BJ (cell line): ENCODE measurements around the gene C1QTNF8. TPM values are rescaled to one million over a fixed set of nuclear protein-coding genes. Genes with fewer than 3 reads are reported as not detected.

Experiments used
- CTCF ChIA-PET: fragments of 350-600 bp; formaldehyde crosslinking; extraction: SDS; loops from one replicate; lab custom pipeline; 2021; ENCODE audit warnings: antibody characterized with exemption, inconsistent platforms; lab: Yijun Ruan, JAX
- POLR2A ChIA-PET: fragments of 300-600 bp; sonication (Branson Sonifier 250); formaldehyde crosslinking; extraction: SDS; loops from one replicate; lab custom pipeline; 2021; ENCODE audit warnings: antibody characterized with exemption; lab: Charles Lee
- DNase-seq: peaks from one replicate; pipeline ENCODE4 v3.0.0-alpha.2; 2011; ENCODE audit warnings: low read depth
- H3K27me3 ChIP-seq: 2 replicates; pipeline ENCODE4 v1.6.0; 2011; ENCODE audit warnings: low read length; ENCODE audit not compliant: control insufficient read depth, insufficient read depth
- H3K36me3 ChIP-seq: 2 replicates; pipeline ENCODE4 v1.5.1; 2011; ENCODE audit warnings: low read length; ENCODE audit not compliant: control insufficient read depth, insufficient read depth
- H3K4me3 ChIP-seq: 2 replicates; pipeline ENCODE4 v1.5.1; 2011; ENCODE audit warnings: low read depth, mild to moderate bottlenecking, control low read depth, low read length
- CTCF ChIP-seq: IDR thresholded peaks from 2 replicates; pipeline ENCODE4 v1.5.1; 2011; ENCODE audit warnings: low read depth, mild to moderate bottlenecking, control low read depth, inconsistent platforms, low read length, moderate library complexity; ENCODE audit not compliant: insufficient read depth
- polyA plus RNA-seq: library from polyadenylated mRNA; depleted of rRNA; stranded (reverse); fragments of >200 nt; gene quantifications from 2 replicates; pipeline ENCODE4 v1.2.3, GENCODE V29; 2011

The C1QTNF8 gene
- polyA plus RNA-seq, 1 experiment, result not detected

- Histone ChIP-seq H3K36me3 (no peaks in the 10 kb centered on the region), H3K4me3 (no peak overlapping the region), H3K27me3 (peaks cover 9% of the 10 kb centered on the region)
- DNase-seq, result no peak
- TF ChIP-seq CTCF, result no peak
- POLR2A ChIA-PET, result no interaction called here
- CTCF ChIA-PET, result no interaction called here
Observed at GRCh38 chr16:1066584-1067172, 29.4 kb downstream of the C1QTNF8 start.

DNA sequence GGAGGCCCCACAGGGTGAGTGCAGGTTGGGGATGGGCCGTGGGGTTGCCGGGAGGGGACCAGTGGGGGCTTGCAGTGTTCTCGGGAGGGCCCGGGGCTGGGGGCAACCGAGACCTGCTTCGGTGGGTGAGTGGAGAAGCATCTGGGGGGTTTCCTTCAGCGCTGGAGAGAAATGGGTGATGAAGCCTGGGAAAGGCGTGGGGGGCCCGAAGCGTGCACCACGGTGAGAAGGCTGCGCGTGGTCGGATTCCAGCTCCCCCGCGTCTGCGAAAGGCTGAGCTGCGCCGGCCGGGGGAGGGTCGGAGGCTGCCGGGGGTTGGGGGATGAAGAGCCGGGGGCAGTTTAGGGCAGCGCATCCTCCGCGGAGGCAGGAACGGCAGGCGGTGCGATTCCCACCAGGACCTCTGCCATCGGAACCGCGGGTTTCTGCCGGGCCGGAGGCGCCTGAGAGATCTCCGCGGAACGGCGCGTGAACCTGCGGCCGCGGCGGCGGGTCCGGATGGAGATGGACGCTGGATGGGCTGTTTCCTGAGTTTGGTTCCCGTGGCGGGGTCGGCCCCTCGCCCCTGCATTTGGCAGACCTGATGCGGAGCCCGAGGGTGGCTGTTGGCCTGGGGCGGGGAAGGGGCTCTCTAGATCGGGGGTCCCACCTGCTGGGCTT lies 30.4 kb downstream of the C1QTNF8 start:
- Histone ChIP-seq H3K27me3 (peaks cover 9% of the 10 kb centered on the region), H3K36me3 (no peaks in the 10 kb centered on the region), H3K4me3 (no peak overlapping the region)
- CTCF ChIA-PET, result no interaction called here
- TF ChIP-seq CTCF, result no peak
- POLR2A ChIA-PET, result no interaction called here
- DNase-seq, result no peak

DNA sequence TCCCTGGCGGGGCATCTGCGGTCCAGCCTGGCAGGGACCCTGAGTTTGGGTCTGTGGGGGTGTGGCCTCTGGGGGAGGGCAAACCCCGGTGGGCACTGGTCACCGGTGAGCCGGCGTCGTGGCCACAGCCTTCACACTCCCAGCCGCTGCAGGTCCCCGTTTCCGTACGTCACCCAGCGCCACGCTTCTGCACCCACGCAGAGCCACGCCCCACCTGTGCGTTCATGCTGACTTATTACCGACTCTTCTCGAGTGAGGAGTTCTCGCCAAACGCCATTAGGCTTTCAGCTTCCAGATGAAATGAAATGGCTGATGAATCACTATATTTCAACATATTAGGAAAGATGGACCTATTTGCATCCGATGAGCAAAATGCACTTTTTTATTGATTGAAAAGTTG lies 32.3 kb downstream of the C1QTNF8 start:
- peaks cover 9% of the 10 kb centered on the region for H3K27me3 ChIP-seq
- no peak for DNase-seq
- no peak for TF ChIP-seq CTCF
- CTCF ChIA-PET, result interaction anchor here (1.2 to 1.3 kb wide), 2 partner anchors 9 to 11 kb away, joined by 3 read pairs; no protein-coding TSS in a partner anchor
- H3K36me3 ChIP-seq, result no peaks in the 10 kb centered on the region
- H3K4me3 ChIP-seq, result no peak overlapping the region
- POLR2A ChIA-PET, result no interaction called here

GRCh38 chr16:1062895-1063294 lies 33.1 kb downstream of the C1QTNF8 start:
- ChIA-PET CTCF (interaction anchor here (0.9 kb wide), 1 partner anchor 351 kb away, joined by 4 read pairs; no protein-coding TSS in a partner anchor), POLR2A (no interaction called here)
- no peak for DNase-seq
- Histone ChIP-seq H3K36me3 (no peaks in the 10 kb centered on the region), H3K27me3 (peaks cover 7% of the 10 kb centered on the region), H3K4me3 (no peak overlapping the region)
- TF ChIP-seq CTCF, result no peak

- peaks cover 7% of the 10 kb centered on the region for H3K27me3 ChIP-seq
- no peak for DNase-seq
- POLR2A ChIA-PET, result interaction anchor here (0.5 kb wide), 1 partner anchor 249 kb away, joined by 4 read pairs; no protein-coding TSS in a partner anchor
- CTCF ChIA-PET, result interaction anchor here (0.9 kb wide), 1 partner anchor 350 kb away, joined by 4 read pairs; no protein-coding TSS in a partner anchor
- no peak for TF ChIP-seq CTCF
- H3K36me3 ChIP-seq, result no peaks in the 10 kb centered on the region
- H3K4me3 ChIP-seq, result no peak overlapping the region
Observed at GRCh38 chr16:1061769-1062505, 34.1 kb downstream of the C1QTNF8 start.
